HepG2 (cell line): ENCODE measurements around the gene PDE3A.

Source experiments
- CBFB ChIP-seq: sonication (generic); formaldehyde crosslinking; IDR thresholded peaks from 2 replicates; pipeline ENCODE4 v1.4.0; 2020; ENCODE audit warnings: missing genetic modification reagents
- FOXA1 ChIP-seq, 2 experiments: fragments of 450-650 bp in 1 of 2; sonication (generic) in 1 of 2; formaldehyde crosslinking in 1 of 2; IDR thresholded peaks; 2 replicates each; pipeline versions ENCODE4 v1.4.0 to v1.6.1; 2016 to 2020; ENCODE audit warnings: missing genetic modification reagents in 1 of 2
- GABPA ChIP-seq, 2 experiments: IDR thresholded peaks; 2 replicates each; pipeline ENCODE4 v1.6.1; 2011 to 2016; ENCODE audit warnings: low read depth in 2 of 2, low read length in 1 of 2, missing biosample characterization in 1 of 2, missing genetic modification characterization in 1 of 2
- HMGA1 ChIP-seq: sonication (generic); formaldehyde crosslinking; conservative IDR thresholded peaks from 2 replicates; pipeline ENCODE4 v1.4.0; 2020; ENCODE audit warnings: missing genetic modification reagents
- HNRNPK ChIP-seq: fragments of 200-400 bp; formaldehyde crosslinking; IDR thresholded peaks from 2 replicates; pipeline ENCODE4 v1.6.1; 2018; ENCODE audit warnings: low read length, low read depth, moderate library complexity, mild to moderate bottlenecking; ENCODE audit not compliant: poor library complexity, severe bottlenecking
- POLR2AphosphoS5 ChIP-seq: IDR thresholded peaks from 2 replicates; pipeline ENCODE4 v1.6.1; 2012; ENCODE audit warnings: low read depth, low read length
- SP1 ChIP-seq, 2 experiments: fragments of 450-650 bp in 1 of 2; sonication (generic) in 1 of 2; formaldehyde crosslinking in 1 of 2; IDR thresholded peaks; 2 replicates each; pipeline versions ENCODE4 v1.4.0 to v1.6.1; 2016 to 2020; ENCODE audit warnings: missing genetic modification reagents in 1 of 2
- ZNF451 ChIP-seq: sonication (generic); formaldehyde crosslinking; IDR thresholded peaks from 2 replicates; pipeline ENCODE4 v1.5.0; 2020; ENCODE audit warnings: mild to moderate bottlenecking, missing genetic modification reagents
- ZNF644 ChIP-seq: IDR thresholded peaks from 2 replicates; pipeline ENCODE4 v1.6.1; 2016; ENCODE audit warnings: low read depth
- ZSCAN29 ChIP-seq: sonication (generic); formaldehyde crosslinking; conservative IDR thresholded peaks from 2 replicates; pipeline ENCODE4 v1.4.0; 2020; ENCODE audit warnings: mild to moderate bottlenecking, missing genetic modification reagents
- TF ChIP-seq, protein P1 (sequence below): sonication (generic); formaldehyde crosslinking; IDR thresholded peaks from 2 replicates; pipeline ENCODE4 v1.5.0; 2020; ENCODE audit warnings: mild to moderate bottlenecking, missing genetic modification reagents, moderate library complexity
- TF ChIP-seq, protein P2 (sequence below): IDR thresholded peaks from 2 replicates; pipeline ENCODE4 v1.6.1; 2016

DNA sequence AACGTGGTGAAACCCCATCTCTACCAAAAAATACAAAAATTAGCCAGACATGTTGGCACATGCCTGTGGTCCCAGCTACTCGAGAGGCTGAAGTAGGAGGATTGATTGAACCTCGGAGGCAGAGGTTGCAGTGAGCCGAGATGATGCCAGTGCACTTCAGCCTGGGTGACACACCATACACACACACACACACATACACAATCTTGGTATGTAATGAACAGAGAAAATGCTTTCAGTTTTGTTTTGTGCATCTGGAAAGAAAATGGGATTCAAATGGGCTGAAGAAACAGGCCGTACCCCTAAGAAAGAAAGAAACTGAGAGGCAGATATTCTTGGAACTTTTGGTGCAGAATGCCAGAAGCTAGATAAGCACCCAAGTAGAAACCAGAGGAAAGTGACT is 107.2 kb downstream of the PDE3A start:
- TF ChIP-seq, protein P1, sequence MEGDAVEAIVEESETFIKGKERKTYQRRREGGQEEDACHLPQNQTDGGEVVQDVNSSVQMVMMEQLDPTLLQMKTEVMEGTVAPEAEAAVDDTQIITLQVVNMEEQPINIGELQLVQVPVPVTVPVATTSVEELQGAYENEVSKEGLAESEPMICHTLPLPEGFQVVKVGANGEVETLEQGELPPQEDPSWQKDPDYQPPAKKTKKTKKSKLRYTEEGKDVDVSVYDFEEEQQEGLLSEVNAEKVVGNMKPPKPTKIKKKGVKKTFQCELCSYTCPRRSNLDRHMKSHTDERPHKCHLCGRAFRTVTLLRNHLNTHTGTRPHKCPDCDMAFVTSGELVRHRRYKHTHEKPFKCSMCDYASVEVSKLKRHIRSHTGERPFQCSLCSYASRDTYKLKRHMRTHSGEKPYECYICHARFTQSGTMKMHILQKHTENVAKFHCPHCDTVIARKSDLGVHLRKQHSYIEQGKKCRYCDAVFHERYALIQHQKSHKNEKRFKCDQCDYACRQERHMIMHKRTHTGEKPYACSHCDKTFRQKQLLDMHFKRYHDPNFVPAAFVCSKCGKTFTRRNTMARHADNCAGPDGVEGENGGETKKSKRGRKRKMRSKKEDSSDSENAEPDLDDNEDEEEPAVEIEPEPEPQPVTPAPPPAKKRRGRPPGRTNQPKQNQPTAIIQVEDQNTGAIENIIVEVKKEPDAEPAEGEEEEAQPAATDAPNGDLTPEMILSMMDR, result no peak
- TF ChIP-seq, protein P2, sequence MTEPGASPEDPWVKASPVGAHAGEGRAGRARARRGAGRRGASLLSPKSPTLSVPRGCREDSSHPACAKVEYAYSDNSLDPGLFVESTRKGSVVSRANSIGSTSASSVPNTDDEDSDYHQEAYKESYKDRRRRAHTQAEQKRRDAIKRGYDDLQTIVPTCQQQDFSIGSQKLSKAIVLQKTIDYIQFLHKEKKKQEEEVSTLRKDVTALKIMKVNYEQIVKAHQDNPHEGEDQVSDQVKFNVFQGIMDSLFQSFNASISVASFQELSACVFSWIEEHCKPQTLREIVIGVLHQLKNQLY (CRISPR knock-in tag), result no peak
- TF ChIP-seq GABPA (IDR thresholded peaks at IDR 0.05; ENCODE audit: low read depth, low read length), result no peak
- TF ChIP-seq GABPA (CRISPR knock-in tag; IDR thresholded peaks at IDR 0.05; ENCODE audit: low read depth), result no peak
- no peak for TF ChIP-seq FOXA1 (IDR thresholded peaks at IDR 0.05)
- no peak for TF ChIP-seq FOXA1 (CRISPR knock-in tag; IDR thresholded peaks at IDR 0.05)
- TF ChIP-seq ZNF644, result no peak
- no peak for TF ChIP-seq ZSCAN29 (CRISPR knock-in tag)
- no peak for TF ChIP-seq HNRNPK
- no peak for TF ChIP-seq POLR2AphosphoS5
- TF ChIP-seq CBFB (CRISPR knock-in tag), result no peak
- TF ChIP-seq ZNF451 (CRISPR knock-in tag), result no peak
- no peak for TF ChIP-seq SP1 (IDR thresholded peaks at IDR 0.05)
- no peak for TF ChIP-seq SP1 (CRISPR knock-in tag; IDR thresholded peaks at IDR 0.05)
- TF ChIP-seq HMGA1 (CRISPR knock-in tag), result no peak
